ENCODE measurements around the gene ABLIM2.

The ABLIM2 gene

DNA sequence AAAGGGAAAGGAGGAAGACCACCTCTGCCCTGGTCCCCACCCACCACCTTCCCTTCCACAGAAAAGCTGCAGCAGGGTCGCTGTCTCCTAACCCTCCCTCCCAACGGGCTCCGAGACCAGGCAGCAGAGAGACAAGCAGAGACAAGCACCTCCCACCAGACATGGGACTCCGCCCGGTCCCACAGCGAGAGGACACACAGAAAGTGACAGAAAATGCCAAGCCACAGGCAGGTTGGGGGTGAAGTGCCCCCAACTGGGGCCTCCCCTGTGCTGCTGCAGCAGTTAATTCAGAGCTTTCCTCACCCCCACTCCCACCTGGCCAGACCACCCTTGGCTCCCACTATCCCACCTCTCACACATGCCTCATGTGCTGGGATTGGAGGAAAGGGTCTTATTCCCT lies 154.5 kb downstream of the ABLIM2 start:
- no peak for TF ChIP-seq CTCF (conservative IDR thresholded peaks at IDR 0.05)
- no peak overlapping the region for H3K27ac ChIP-seq

GRCh38 chr4:8002525-8003309 lies 155.9 kb downstream of the ABLIM2 start:
- no peak overlapping the region for H3K27ac ChIP-seq
- no peak for TF ChIP-seq CTCF (conservative IDR thresholded peaks at IDR 0.05)

DNA sequence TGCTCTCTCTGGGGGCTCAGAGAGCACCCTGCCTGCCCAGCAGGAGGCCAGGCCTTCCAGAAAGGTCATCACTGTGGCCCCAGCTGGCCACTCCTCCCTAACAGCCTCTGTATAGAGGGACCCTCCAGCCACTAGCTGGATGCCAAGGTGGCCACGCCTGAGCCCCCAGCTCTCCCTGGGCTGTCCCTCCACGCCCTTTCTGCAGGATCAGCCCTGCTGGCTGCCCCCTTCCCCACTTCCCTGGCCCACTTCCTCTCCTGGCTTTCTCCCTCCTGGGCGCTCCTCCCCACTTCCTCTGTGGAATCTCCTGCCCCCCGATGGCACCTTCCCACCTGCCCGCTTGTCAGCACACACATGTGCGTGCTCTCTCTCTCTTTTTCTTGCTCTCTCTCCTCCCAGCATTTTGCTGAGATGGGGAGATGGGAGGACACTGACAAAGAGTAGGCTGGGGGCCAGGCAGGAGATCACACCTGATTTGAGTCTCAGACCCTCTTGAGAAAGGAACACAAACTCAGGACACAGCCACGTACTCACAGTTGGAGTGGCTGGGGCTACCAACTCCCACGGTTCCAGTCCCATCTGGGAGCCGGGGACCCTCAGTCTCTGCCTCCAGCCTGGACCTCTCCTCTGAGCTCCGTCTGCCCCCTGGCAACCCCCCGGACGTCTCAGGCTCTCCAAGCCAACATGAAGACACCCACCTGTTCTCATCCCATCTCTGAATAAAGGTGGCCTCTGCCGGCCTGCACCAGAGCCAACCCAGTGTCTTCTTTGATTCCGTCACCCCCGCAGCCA lies 156.9 kb downstream of the ABLIM2 start:
- TF ChIP-seq CTCF (conservative IDR thresholded peaks at IDR 0.05) = no peak
- no peak overlapping the region for H3K27ac ChIP-seq

DNA sequence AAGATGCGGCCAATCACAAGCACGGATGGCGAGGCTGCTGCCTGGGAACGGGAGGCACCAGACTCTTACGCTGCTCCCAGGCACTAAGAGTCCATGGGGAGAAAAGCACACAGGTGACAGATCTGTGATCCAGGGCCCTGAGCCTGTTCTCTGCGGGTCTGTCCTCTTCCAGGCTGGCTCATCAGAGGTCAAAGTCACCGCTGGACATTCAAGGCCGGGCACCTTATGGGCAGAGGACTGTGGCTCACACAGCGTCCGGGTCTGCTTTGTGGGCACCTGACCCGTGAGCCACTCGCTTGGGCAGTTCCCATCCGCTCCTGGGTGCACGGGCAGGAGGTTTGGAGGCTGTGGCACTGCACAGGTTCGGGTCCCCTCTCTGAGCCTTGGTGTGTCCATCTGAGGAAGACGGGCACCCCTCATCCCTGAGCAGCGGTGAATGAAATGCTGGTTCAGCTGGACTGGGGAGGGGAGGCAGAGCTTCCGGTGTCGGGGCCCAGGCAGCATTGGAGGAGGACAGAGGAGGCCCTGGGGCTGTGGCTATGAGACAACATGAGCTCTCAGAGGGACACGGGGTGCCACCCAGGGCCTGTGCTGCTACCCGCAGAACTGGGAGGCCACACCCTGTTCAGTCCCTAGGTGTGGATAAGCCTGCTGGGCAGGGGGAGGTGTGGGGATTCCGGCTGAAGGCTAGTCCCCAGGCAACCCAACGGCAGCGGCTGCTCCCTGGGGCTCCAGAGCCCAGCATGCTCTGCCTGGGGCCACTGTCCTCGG lies 157.7 kb downstream of the ABLIM2 start:
- no peak overlapping the region for H3K27ac ChIP-seq
- no peak for TF ChIP-seq CTCF (conservative IDR thresholded peaks at IDR 0.05)

GRCh38 chr4:8000247-8000646 lies 158.4 kb downstream of the ABLIM2 start:
- TF ChIP-seq CTCF (conservative IDR thresholded peaks at IDR 0.05) = no peak

GRCh38 chr4:7999695-8000094 lies 158.9 kb downstream of the ABLIM2 start:
- H3K27ac ChIP-seq = no peak overlapping the region
- TF ChIP-seq CTCF (conservative IDR thresholded peaks at IDR 0.05) = no peak

More at GRCh38 chr4:8000247-8000646, 158.4 kb downstream of the ABLIM2 start:
- H3K27ac ChIP-seq = no peak overlapping the region

- TF ChIP-seq CTCF (conservative IDR thresholded peaks at IDR 0.05) = no peak
- no peak overlapping the region for H3K27ac ChIP-seq
Measured at GRCh38 chr4:7999279-7999678, 159.3 kb downstream of the ABLIM2 start.
